AG20443 (cell line): Measurements from ENCODE around the gene GATA3.
"Not testable (repeated sequence)": the region's sequence is repeated elsewhere in the genome, so short reads cannot be mapped to it uniquely, and the experiment has no call there.

ENCODE experiments used
- DNase-seq: peaks from one replicate; pipeline ENCODE4 v3.0.0; 2012; ENCODE audit warnings: low spot score, mixed read lengths

The GATA3 gene

DNA sequence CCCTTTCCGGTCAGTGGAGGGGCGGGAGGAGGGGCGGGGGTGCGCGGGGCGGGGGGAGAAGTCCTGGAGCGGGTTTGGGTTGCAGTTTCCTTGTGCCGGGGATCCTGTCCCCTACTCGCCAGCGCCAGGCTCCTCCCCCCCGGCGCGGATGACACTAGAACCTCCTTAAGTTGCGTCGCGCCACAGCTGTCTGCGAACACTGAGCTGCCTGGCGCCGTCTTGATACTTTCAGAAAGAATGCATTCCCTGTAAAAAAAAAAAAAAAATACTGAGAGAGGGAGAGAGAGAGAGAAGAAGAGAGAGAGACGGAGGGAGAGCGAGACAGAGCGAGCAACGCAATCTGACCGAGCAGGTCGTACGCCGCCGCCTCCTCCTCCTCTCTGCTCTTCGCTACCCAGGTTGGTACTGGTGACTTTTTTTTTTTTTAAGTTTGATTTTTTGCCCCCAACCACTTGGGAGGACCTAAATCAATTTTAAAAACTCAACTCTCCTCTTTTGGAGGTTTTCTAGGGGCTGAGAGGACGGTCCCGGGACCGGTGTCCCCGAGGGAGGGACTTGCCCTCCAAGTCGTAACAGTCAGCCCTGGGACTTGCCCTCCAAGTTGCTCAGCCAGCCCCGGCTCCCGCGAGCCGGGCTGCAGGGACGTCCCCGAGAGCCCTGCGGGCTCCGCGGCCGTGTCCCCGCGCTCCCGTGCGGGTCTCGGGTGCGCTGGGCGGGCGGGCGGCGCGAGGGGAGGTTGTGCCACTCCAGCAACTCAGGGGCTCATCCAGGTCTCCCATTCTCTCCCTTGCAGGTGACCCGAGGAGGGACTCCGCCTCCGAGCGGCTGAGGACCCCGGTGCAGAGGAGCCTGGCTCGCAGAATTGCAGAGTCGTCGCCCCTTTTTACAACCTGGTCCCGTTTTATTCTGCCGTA lies at the start of gene GATA3:
Gene GATA3 (plus strand): TSS at position 195 of the 914 bp plus-strand sequence. CDS start 968 bp downstream, outside the sequence.
- DNase-seq: peak; percentile 72

DNA sequence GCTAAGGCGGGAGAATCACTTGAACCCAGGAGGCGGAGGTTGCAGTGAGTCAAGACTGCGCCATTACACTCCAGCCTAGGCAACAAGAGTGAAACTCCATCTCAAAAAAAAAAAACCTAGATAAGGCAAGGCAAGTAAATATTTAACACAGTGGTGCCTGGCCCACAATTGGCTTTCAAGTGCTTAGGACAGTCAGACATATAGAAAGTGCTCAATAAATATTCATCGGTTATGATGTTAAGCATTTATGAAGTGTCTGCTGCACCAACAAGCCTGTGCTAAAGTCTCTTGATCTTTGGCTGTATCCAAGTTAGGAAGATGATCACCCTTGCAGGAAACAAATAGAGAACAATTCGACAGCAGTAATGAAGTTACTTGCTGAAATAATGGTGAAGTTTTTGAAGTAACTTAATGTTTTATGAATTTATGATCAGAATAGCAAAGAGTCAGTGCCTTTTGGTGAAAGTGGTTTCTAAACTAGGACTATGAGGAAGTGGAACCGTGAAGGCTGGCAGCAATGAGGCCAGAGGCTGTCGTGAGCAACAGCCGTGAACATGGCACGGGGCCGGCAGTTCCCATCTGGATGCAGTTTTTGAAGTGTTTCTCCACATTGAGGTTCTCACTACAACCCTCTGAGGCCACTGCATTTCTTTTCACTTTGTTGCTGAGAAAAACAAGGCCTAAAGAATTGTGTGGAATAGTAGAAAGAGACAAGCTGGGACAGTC lies 48.1 kb upstream of the GATA3 start:
- DNase-seq: peak; percentile 45

- no peak for DNase-seq
Measured at GRCh38 chr10:8009031-8009430, 45.5 kb upstream of the GATA3 start.

DNA sequence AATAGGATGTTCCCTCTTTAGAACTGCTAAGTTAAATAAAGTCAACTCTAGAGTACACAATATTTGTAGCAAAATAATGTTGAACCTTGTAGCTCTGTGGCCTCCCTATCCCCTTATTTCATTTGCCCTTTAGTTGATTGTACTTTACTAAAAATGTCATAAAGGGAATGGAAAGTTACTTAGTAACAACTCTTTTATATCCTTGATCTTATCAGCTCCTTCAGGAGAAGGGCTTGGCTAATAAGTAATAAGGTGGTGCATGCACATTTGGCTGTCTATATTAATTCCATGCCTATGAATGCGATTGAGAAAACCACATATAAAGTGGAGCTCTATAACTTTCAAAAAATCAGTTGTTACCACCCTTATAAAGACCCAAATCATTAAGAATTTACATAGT lies 41.5 kb upstream of the GATA3 start:
- DNase-seq: no peak

GRCh38 chr10:8013619-8014018 lies 40.9 kb upstream of the GATA3 start:
- DNase-seq: no peak

DNA sequence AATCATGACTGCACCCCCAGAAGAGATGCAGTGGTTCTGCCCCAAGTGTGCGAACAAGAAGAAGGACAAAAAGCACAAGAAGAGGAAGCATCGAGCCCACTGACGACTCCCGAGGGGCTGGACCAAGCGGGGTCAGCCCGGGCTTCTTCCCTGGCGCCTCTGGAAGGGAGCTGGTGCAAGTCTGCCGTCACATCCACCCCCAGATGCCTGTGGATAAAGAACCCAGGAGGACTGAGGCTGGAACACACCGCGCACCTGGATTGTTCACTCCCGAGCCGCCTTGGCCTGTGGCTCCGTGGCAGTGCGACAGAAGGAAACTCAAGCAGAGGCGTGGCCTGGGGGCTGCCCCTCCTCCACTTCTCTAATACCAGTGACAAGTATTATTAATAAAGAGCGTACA lies 39.8 kb upstream of the GATA3 start:
- DNase-seq: no peak

- DNase-seq: peak; percentile 63
Measured at GRCh38 chr10:8017277-8017676, 37.2 kb upstream of the GATA3 start.

DNA sequence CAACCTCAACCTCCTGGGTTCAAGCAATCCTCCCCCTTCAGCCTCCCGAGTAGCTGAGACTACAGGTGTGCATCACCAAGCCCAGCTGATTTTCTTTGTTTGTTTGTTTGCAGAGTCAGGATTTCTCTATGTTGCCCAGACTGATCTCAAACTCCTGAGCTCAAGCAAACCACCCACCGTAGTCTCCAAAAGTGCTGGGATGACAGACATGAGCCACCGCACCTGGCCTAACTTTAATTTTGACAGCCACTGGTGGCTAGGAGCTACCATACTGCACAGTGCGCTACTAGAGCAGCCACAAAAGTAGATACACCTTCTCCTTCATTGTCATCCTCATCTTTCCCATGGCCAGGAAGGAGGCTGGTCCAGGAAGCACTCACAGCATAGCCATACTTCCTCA lies 31.2 kb upstream of the GATA3 start:
- no peak for DNase-seq

- no peak for DNase-seq
Measured at GRCh38 chr10:8023851-8024250, 30.6 kb upstream of the GATA3 start.

- DNase-seq: no peak
Measured at GRCh38 chr10:8026349-8027259, 27.9 kb upstream of the GATA3 start.

- not testable (repeated sequence) for DNase-seq
Measured at GRCh38 chr10:8031211-8031610, 23.3 kb upstream of the GATA3 start.

DNA sequence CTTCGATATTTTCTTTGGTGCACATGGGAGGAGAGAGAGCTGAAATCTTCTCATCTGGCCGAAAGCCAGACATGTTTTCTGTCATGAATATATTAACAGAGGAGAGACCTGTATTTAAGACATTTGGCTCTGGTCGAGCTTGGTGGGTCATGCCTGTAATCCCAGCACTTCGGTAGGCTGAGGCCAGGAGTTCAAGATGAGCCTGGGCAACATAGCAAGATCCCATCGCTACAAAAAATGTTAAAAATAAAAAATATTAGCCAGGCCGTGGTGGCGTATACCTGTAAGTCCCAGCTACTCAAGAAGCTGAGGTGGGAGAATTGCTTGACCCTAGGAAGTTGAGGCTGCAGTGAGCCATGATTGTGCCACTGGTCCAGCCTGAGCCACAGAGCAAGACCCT lies 21.9 kb upstream of the GATA3 start:
- DNase-seq: no peak

GRCh38 chr10:8033812-8034465 lies 20.5 kb upstream of the GATA3 start:
- peak; percentile 16 for DNase-seq

DNA sequence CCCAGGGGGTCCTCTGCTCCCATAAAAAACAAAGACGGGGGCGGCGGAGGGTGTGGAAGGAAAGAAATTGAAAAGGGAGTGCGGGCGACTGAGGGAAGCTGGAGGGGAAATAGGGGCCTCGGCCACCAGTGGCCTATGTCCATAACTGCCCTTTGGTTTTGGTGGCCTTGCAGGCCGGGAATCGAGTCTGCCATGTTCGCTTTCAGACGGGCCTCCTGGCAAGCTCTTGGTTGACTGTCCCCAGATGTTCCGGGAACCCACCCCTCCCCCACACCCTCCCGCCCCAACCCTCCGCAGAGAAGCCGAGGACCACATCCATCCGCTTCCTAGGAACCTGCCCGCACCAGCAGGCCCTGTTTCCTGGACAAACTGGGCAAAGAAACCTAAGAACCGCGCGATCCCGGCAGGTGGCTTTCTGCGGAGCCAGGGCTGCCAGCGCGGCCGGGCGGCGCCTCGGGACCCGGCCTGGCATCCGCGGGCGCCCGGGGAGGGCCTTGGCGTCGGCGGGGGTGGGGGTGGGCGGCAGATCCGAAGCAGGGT lies 20.0 kb upstream of the GATA3 start:
- peak; percentile 21 for DNase-seq

GRCh38 chr10:8035006-8035640 lies 19.4 kb upstream of the GATA3 start:
- DNase-seq: peak; percentile 6

- DNase-seq: peak; percentile 7
Measured at GRCh38 chr10:8035641-8036470, 18.6 kb upstream of the GATA3 start.

GRCh38 chr10:8036506-8037198 lies 17.8 kb upstream of the GATA3 start:
- DNase-seq: peak; percentile 7

- DNase-seq: peak; percentile 14
Measured at GRCh38 chr10:8037199-8037801, 17.2 kb upstream of the GATA3 start.
